ENCODE data around the gene UBE2QL1.
"Not testable (repeated sequence)": the region's sequence is repeated elsewhere in the genome, so short reads cannot be mapped to it uniquely, and the experiment has no call there.

The UBE2QL1 gene

DNA sequence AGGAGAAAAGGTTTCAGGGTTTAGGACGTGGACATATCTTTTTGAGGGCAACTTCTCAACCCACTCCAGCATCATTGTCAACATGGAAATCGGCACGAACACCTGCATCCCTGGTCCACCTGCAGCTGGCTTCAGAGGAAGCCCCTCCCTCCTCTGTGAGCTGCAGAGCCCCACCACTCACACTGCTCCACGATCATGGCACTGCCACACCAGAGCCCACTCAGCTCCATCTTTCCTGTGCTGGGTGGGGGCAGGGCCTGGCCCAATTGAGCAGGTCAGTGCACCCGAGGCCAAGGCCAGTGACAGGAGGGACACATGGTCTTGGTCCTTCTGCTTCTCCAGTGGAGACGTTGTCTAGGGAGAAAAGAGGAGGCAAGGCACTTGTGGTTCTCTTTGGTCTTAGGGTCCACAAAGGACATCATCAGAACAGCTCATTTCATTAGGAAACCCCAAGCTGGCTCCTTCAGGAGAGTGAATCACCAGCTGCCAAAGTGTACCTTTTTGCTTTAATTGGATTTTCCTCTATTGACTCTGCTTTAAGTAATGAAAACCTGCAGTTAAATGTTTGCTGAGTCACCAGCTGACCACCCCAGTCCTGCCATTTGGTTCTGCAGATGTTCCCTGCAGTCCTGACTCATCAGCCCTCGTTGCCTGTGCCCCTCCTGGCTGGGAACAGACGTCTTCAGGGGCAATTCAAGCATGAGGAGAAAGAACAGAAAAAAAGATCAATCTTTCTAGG lies 56.2 kb downstream of the UBE2QL1 start:
- no peak for DNase-seq

- DNase-seq: no peak
Measured at GRCh38 chr5:6505416-6505755, 56.7 kb downstream of the UBE2QL1 start.

DNA sequence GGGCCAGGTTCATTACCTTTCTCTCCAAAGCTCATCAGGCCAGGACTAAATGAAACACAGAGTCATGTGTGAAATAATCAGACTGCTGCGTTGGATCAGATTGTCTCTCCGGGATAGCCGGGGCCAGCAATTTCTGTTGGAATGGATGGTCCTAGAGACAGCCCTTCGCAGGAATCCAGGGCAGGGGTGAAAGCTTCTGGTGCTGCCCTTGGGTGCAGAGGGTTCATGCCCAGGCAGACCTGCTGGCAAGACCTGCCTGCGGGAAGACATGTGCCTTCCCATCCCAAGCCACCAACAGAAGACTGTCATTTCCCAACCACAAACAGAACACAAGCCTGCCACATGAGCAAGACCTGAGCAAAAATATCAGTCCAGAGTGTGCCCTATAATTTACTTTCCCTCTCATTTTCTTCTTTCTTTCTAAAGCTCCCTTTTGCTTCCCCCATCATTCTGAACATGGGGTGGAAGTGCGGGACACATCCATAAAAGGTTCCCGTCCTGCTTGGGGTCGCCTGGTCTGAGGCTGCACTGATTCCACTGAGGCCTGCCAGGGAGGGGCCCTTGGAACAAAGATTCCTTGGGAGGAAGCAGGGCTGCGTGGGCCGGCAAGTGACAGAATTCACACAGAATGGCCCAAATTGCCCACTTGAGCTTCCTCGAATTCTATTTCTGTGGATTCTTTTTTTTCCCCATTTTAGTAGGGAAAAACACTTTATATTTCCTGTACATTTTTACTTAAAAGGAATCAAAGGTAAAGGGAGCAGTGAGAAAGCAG lies 57.3 kb downstream of the UBE2QL1 start:
- no peak for DNase-seq

DNA sequence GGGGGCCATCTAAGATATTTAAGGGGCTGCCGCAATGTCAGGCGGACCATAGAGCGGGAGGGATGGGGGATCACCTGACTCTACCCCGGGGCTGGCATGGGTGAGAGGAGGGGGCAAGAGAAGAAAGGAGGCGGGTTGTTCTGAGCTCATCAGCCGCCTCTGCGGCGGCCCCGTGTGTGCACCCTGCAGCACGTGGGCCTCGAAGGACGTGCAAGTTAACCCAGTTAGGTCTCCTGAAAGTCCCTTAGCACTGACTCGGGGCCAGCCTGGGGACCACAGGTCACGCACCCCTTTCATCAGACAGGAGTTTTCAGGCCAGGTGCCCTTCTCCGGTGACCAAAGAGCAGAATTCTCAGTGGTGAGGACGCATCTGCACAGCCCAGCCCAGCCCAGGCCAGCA lies 58.0 kb downstream of the UBE2QL1 start:
- no peak for DNase-seq

- DNase-seq: no peak
Measured at GRCh38 chr5:6508931-6509330, 60.3 kb downstream of the UBE2QL1 start.

DNA sequence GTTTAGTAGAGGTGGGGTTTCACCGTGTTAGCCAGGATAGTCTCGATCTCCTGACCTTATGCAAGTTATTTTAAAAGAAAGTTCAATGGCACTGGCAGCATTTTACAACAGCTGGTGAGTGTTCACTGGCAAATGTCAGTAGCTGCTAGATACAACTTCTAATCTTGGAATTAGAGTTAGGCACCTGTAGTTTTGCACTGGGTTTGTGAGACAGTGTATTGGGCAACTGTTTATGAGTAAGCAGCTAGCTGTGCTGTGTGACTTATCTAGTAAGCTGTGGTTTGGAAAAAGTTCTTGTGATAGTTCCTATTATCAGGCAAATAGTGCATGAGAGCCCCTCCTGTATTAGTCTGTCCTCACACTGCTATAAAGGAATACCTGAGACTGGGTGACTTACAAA lies 61.5 kb downstream of the UBE2QL1 start:
- DNase-seq: no peak

DNA sequence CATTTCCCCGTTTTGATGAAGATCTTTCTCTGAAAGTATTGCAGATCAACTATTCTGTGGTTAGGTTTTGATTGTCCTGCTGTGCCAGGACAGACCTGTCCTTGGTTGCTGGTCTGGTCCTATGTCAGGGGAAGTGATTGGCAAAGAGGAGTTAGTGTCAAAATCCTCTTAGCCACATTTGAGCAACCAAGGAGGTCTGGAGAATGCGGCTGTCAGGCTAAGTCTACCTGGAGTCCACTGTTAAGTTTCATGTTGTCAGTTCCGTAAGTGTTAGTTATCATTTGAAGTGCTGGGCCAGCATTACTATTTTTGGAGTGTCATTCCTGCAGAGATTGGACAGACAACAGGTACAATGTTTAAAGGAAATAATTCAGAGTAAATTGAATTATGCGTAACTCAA lies 62.3 kb downstream of the UBE2QL1 start:
- DNase-seq: no peak

- DNase-seq: not testable (repeated sequence)
Measured at GRCh38 chr5:6515812-6516211, 67.2 kb downstream of the UBE2QL1 start.

GRCh38 chr5:6516823-6517222 lies 68.2 kb downstream of the UBE2QL1 start:
- DNase-seq: no peak

GRCh38 chr5:6517510-6517909 lies 68.9 kb downstream of the UBE2QL1 start:
- no peak for DNase-seq

DNA sequence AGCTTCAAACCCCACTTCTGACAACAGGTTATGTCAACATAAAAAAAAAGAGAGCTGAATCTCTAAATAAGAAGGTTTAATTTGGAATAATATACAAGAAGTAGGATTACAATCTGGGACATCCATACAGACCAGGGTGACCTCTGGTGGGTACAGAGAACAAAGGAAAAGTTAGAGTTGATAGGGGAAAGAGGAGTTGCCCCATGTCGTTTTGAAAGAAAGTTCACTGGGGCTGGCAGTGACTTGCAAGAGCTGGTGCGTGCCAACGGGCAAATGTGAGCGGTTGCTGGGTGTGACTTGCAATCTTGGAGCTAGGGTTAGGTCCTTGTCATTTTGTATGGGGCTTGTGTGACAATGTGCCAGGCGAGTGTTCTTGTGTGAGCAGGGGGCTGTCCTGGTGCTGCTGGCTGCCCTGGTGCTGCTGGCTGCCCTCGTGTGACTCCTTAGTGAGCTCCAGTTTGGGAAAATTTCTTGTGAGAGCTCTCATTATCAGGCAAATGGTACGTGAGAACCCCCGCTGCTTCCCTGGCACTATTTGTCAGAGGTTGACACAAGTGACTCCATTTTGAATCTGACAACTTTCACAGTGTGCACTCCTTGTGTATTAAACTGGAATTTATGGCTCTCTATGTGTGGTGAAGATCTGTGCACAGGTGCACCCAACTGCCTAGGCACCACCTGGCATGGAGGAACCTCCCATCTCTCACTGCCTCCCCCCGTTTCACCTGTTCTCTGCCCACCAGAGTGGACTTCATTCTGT lies 69.8 kb downstream of the UBE2QL1 start:
- no peak for DNase-seq

DNA sequence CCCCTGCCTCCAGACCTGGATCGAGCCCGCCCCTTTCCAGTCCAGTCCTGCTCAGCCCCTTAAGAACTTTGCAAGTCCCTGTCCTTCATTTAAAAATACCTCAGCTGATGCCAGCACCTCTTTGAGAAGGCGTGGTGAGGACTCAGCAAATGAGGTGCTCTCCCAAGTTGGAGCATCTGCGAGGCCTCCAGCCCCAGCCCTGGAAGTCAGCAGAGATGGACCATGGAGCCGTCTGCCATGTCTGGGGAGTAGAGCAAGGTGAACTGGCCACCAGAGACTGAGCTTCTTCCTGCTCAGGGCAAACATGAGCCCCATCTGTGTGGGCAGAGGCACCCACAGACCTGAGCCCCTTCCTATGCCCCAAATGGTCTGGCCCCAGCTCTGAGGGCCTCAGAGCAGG lies 71.5 kb downstream of the UBE2QL1 start:
- no peak for DNase-seq

GRCh38 chr5:6522331-6522730 lies 73.7 kb downstream of the UBE2QL1 start:
- DNase-seq: no peak

DNA sequence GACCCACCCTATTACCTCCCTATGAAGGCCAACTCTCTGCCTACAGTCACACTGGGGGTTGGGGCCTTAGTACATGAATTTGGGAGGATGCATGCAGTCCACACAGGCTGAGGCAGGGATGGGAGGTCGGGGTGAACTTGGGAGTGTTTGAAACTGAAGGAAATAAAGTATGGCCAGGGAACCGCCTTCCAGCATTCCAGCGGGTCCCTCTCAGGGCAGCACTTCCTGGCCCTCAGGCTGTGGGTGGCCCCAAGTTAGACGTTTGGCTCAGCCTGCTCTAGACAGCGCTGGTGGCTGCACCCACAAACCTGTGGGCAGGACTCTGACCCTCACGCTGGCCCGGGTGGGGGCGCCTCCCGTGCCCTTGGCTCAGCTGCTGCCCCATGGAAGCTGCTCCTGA lies 74.3 kb downstream of the UBE2QL1 start:
- DNase-seq: no peak

- no peak for DNase-seq
Measured at GRCh38 chr5:6525422-6525821, 76.8 kb downstream of the UBE2QL1 start.

- peak; percentile 49 for DNase-seq
Measured at GRCh38 chr5:6525910-6526309, 77.3 kb downstream of the UBE2QL1 start.

- DNase-seq: no peak
Measured at GRCh38 chr5:6527749-6528455, 79.2 kb downstream of the UBE2QL1 start.

- no peak for DNase-seq
Measured at GRCh38 chr5:6535594-6535993, 86.9 kb downstream of the UBE2QL1 start.

GRCh38 chr5:6539060-6539459 lies 90.4 kb downstream of the UBE2QL1 start:
- no peak for DNase-seq

DNA sequence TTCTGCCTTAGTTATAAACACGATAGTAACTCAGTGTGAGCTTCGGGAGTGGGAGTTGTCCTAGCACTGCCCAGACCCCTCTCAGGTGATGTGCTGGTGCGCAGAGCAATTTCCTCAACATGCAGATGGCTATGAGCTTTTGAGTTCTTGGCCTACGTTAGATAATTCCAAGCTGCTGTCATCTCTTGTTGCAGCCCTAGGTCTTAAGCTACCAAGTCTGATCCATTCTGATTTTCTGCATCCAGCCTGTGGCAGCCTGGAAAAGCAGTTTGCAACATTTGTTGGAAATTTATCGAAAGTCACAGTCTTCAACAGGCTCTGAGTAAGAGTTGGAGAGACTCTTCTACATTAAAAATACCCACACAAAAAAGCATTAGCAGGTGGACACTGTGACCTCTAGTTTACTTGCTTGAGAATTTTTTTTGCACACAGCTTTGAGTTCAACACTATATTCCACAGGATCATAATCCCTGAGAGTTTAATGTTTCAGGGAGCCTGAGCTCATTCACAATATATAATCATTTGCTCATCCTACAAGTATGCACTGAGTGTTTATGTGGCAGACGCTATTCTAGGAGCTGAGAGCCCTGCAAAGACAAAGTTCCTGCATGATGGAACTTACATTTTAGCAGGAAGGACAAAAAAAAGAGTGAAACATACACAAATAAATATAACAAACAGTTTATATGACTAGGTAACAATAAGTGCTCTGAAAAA lies 91.6 kb downstream of the UBE2QL1 start:
- no peak for DNase-seq

DNA sequence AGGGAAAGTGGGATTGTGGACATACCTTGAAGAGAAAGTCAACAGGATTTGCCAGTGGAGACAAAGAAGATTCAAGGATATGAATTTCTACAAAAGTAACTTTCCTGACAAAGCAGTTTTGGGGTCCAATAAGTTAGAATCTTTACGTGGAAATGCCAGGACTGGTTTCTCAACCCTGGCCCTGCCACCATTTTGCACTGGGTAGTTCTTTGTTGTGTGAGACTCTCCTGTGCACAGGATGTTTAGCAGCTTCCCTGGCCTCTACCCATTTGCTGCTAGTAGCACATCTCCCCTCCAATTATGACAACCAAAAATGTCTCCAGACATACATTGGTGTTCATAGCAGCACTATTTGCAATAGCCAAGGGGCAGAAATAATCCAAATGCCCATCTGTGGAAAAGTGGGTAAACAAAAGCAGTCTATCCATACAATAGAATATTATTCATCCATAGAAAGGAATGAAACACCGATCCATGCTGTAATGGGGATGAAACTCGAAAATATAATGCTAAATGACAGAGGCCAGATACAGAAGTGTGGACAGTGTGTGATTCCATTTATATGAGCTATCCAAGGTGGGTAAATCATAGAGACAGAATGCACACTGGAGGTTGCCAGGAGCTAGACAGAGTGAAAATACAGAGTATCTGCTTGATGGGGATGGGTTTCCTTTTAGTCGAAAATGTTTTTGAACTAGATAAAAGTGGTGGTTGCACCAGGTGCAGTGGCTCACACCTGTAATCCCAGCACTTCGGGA lies 92.8 kb downstream of the UBE2QL1 start:
- DNase-seq: no peak
